Activated CD4-positive, alpha-beta T cell treated with anti-CD3 and anti-CD28 coated beads, Interleukin-2, amount 10 ng/mL, durations not matched to agents 24 days and 14 days (primary cell): ENCODE results near the gene IRF3. TPM values are rescaled to one million over a fixed set of nuclear protein-coding genes. Genes with fewer than 3 reads are reported as not detected.
"Not testable (repeated sequence)": the region's sequence is repeated elsewhere in the genome, so short reads cannot be mapped to it uniquely, and the experiment has no call there.

Experiments
- DNase-seq: peaks from one replicate; pipeline ENCODE4 v3.0.0; 2022
- H3K27ac Mint-ChIP-seq: one replicate; pipeline ENCODE4 v1.8.0; 2022; ENCODE audit warnings: mild to moderate bottlenecking, mixed read lengths
- H3K27me3 Mint-ChIP-seq: one replicate; pipeline ENCODE4 v1.8.0; 2022; ENCODE audit warnings: mixed read lengths
- H3K36me3 Mint-ChIP-seq: one replicate; pipeline ENCODE4 v1.8.0; 2022; ENCODE audit warnings: low read depth, mild to moderate bottlenecking, mixed read lengths
- H3K4me1 Mint-ChIP-seq: one replicate; pipeline ENCODE4 v1.8.0; 2021; ENCODE audit warnings: mixed read lengths
- H3K4me3 Mint-ChIP-seq: one replicate; pipeline ENCODE4 v1.8.0; 2022; ENCODE audit warnings: mild to moderate bottlenecking, moderate library complexity, mixed read lengths
- H3K9me3 Mint-ChIP-seq: one replicate; pipeline ENCODE4 v1.8.0; 2021; ENCODE audit warnings: mixed read lengths
- intact Hi-C: fragments of 100-400 bp; cut with micrococcal nuclease; formaldehyde crosslinking; loops from one replicate; pipeline ENCODE4 v1.15.1; 2023
- total RNA-seq: library from RNA; stranded (reverse); gene quantifications from 2 replicates; pipeline ENCODE4 v1.2.3, GENCODE V29; 2022

The IRF3 gene
- total RNA-seq, 1 donor from 2014 or later: 151 TPM

GRCh38 chr19:49640113-49640898 lies 25.4 kb downstream of the IRF3 start, which contains the start of gene RRAS:
RRAS (minus strand) TSS chr19:49640143; CDS start chr19:49640098, 45 bp downstream.
- H3K27me3 Mint-ChIP-seq: no peaks in the 10 kb centered on the region
- H3K4me1 Mint-ChIP-seq: peaks cover 52% of the 10 kb centered on the region
- DNase-seq: peak; percentile 100
- H3K4me3 Mint-ChIP-seq: peak within 1 kb of the TSS; percentile 97
- intact Hi-C loops: loop anchor here (1.0 to 5.0 kb wide), 5 partner anchors 50 to 236 kb away; partner anchors contain the start of genes AKT1S1, ALDH16A1, AP2A1 and PIH1D1
- H3K9me3 Mint-ChIP-seq: no peaks in the 10 kb centered on the region
- peaks cover 5% of the 10 kb centered on the region for H3K36me3 Mint-ChIP-seq
- peak within 1 kb of the TSS; percentile 100 for H3K27ac Mint-ChIP-seq

- H3K9me3 Mint-ChIP-seq: no peaks in the 10 kb centered on the region
- H3K4me3 Mint-ChIP-seq: peak overlapping the region; percentile 97
- peaks cover 51% of the 10 kb centered on the region for H3K4me1 Mint-ChIP-seq
- no peak for DNase-seq
- H3K36me3 Mint-ChIP-seq: peaks cover 4% of the 10 kb centered on the region
- H3K27ac Mint-ChIP-seq: peak overlapping the region; percentile 100
- H3K27me3 Mint-ChIP-seq: no peaks in the 10 kb centered on the region
- intact Hi-C loops: loop anchor here (1.0 to 5.0 kb wide), 5 partner anchors 49 to 237 kb away; partner anchors contain the start of genes AKT1S1, ALDH16A1, AP2A1 and PIH1D1
Measured at GRCh38 chr19:49639401-49640112, 26.1 kb downstream of the IRF3 start.

- H3K36me3 Mint-ChIP-seq: no peaks in the 10 kb centered on the region
- intact Hi-C loops: no loop called here
- H3K4me1 Mint-ChIP-seq: peaks cover 38% of the 10 kb centered on the region
- H3K27ac Mint-ChIP-seq: no peak overlapping the region
- peak; percentile 76 for DNase-seq
- H3K9me3 Mint-ChIP-seq: no peaks in the 10 kb centered on the region
- no peaks in the 10 kb centered on the region for H3K27me3 Mint-ChIP-seq
- H3K4me3 Mint-ChIP-seq: peak overlapping the region; percentile 97
Measured at GRCh38 chr19:49637821-49638738, 27.6 kb downstream of the IRF3 start.

- intact Hi-C loops: no loop called here
- Mint-ChIP-seq H3K27me3 (no peaks in the 10 kb centered on the region), H3K36me3 (peaks cover 2% of the 10 kb centered on the region), H3K4me1 (peaks cover 28% of the 10 kb centered on the region), H3K27ac (no peak overlapping the region), H3K4me3 (no peak overlapping the region), H3K9me3 (no peaks in the 10 kb centered on the region)
- DNase-seq: no peak
Measured at GRCh38 chr19:49636233-49636932, 29.3 kb downstream of the IRF3 start.

GRCh38 chr19:49635530-49636232 lies 30.0 kb downstream of the IRF3 start:
- no peak overlapping the region for H3K4me3 Mint-ChIP-seq
- H3K27ac Mint-ChIP-seq: no peak overlapping the region
- H3K27me3 Mint-ChIP-seq: no peaks in the 10 kb centered on the region
- no peaks in the 10 kb centered on the region for H3K9me3 Mint-ChIP-seq
- intact Hi-C loops: no loop called here
- peaks cover 24% of the 10 kb centered on the region for H3K4me1 Mint-ChIP-seq
- H3K36me3 Mint-ChIP-seq: peaks cover 2% of the 10 kb centered on the region
- DNase-seq: no peak

GRCh38 chr19:49633273-49633672 lies 32.4 kb downstream of the IRF3 start:
- DNase-seq, H3K9me3 Mint-ChIP-seq, H3K27me3 Mint-ChIP-seq, H3K36me3 Mint-ChIP-seq, H3K4me1 Mint-ChIP-seq, H3K4me3 Mint-ChIP-seq, H3K27ac Mint-ChIP-seq, intact Hi-C loops: not testable (repeated sequence)

- Mint-ChIP-seq H3K4me1 (peaks cover 1% of the 10 kb centered on the region), H3K36me3 (peaks cover 12% of the 10 kb centered on the region), H3K9me3 (no peaks in the 10 kb centered on the region), H3K4me3 (no peak overlapping the region), H3K27me3 (no peaks in the 10 kb centered on the region), H3K27ac (no peak overlapping the region)
- intact Hi-C loops: no loop called here
- no peak for DNase-seq
Measured at GRCh38 chr19:49632576-49632975, 33.1 kb downstream of the IRF3 start.

GRCh38 chr19:49631610-49632192 lies 34.0 kb downstream of the IRF3 start:
- Mint-ChIP-seq H3K9me3 (no peaks in the 10 kb centered on the region), H3K27me3 (no peaks in the 10 kb centered on the region), H3K27ac (no peak overlapping the region), H3K4me3 (no peak overlapping the region), H3K4me1 (no peaks in the 10 kb centered on the region), H3K36me3 (peaks cover 13% of the 10 kb centered on the region)
- DNase-seq: no peak
- intact Hi-C loops: no loop called here

- no peaks in the 10 kb centered on the region for H3K9me3 Mint-ChIP-seq
- no peaks in the 10 kb centered on the region for H3K4me1 Mint-ChIP-seq
- H3K27ac Mint-ChIP-seq: no peak overlapping the region
- no peaks in the 10 kb centered on the region for H3K27me3 Mint-ChIP-seq
- H3K36me3 Mint-ChIP-seq: peaks cover 13% of the 10 kb centered on the region
- DNase-seq: no peak
- no peak overlapping the region for H3K4me3 Mint-ChIP-seq
- intact Hi-C loops: no loop called here
Measured at GRCh38 chr19:49631014-49631588, 34.6 kb downstream of the IRF3 start.

- Mint-ChIP-seq H3K36me3 (peaks cover 15% of the 10 kb centered on the region), H3K4me3 (no peak overlapping the region), H3K27ac (no peak overlapping the region), H3K9me3 (no peaks in the 10 kb centered on the region), H3K27me3 (no peaks in the 10 kb centered on the region), H3K4me1 (no peaks in the 10 kb centered on the region)
- intact Hi-C loops: no loop called here
- DNase-seq: no peak
Measured at GRCh38 chr19:49629659-49630058, 36.0 kb downstream of the IRF3 start.

- Mint-ChIP-seq H3K4me1 (no peaks in the 10 kb centered on the region), H3K27ac (no peak overlapping the region), H3K9me3 (no peaks in the 10 kb centered on the region), H3K4me3 (no peak overlapping the region), H3K27me3 (no peaks in the 10 kb centered on the region), H3K36me3 (peaks cover 32% of the 10 kb centered on the region)
- intact Hi-C loops: no loop called here
- no peak for DNase-seq
Measured at GRCh38 chr19:49626226-49626625, 39.4 kb downstream of the IRF3 start.
